Panc1 (cell line): ENCODE measurements around the gene GPRC5C.

Experiments
- CTCF ChIP-seq: fragments of 450-650 bp; IDR thresholded peaks from 2 replicates; pipeline ENCODE4 v1.5.1; 2017; ENCODE audit warnings: mild to moderate bottlenecking
- POLR2AphosphoS5 ChIP-seq: IDR thresholded peaks from 2 replicates; pipeline ENCODE4 v1.6.1; 2012; ENCODE audit warnings: mild to moderate bottlenecking, low read depth, low read length, moderate library complexity

GRCh38 chr17:74453665-74454196, 21.8 kb downstream of the GPRC5C start:
- no peak for TF ChIP-seq CTCF
- no peak for TF ChIP-seq POLR2AphosphoS5
